ENCODE results near the gene PAPPA2. TPM values are rescaled to one million over a fixed set of nuclear protein-coding genes. Genes with fewer than 3 reads are reported as not detected.
A peak's percentile ranks its signal among the peaks of the same experiment; 100 is the strongest.

The PAPPA2 gene
- total and polyA plus RNA-seq, 9 of the 15 experiments (the other 6 are each of a cell fraction or from before 2014, with no cell fraction given), result 0.01 to 0.15 (median 0.05) TPM; not detected in 2

DNA sequence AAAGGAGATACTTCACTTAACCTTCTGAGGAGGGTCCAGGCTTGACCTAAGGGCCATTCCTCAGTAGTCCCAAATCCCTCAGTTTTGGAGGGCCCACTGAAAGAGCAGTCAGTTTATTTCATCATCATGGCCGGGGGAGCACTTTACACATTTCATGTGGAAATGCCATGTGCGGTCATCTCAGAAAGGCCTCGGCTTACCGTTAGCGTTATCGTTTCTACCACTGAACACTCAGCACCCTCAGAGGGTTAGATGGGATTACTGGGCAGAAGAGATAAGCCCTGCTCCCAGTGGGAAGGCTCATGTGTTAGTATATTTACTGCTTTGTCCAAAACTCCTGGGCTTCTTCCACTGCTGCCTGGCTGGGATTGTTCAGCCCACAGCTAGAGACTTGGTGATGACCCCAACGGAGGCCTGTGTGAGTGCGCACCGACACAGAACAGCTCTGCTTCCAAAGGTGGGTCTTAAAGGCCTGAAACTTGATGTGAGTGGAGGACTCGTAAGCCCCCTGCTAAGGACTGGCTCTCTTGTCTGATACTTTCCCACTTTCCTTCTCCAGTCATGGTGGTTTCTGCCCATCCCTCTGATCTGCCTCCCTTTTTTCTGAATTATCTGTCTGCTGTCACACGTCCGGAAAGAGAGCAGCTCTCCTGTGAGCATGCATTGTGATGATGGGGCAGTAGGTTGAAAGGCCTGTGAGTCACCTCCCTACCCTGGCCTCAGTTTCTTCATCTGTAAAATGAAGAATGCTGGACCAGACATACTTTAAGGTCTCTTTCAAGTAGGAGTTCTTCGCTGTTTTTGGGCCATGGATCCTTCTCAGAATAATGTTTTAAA lies 417.0 kb downstream of the PAPPA2 start (continued):
- TF ChIP-seq MITF (IDR thresholded peaks at IDR 0.05), result 0 out of 2 replicates have a peak, but pooled peaks have one; percentile 66
- no peak for TF ChIP-seq SIX5 (IDR thresholded peaks at IDR 0.05; ENCODE audit: borderline replicate concordance in 1 of 2, insufficient read depth in 1 of 2, low read depth in 1 of 2, low read length in 2 of 2)
- TF ChIP-seq ZNF511 (CRISPR knock-in tag; IDR thresholded peaks at IDR 0.05), result 0 out of 2 replicates have a peak, but pooled peaks have one; percentile 22
- TF ChIP-seq SREBF1 (IDR thresholded peaks at IDR 0.05; ENCODE audit: borderline replicate concordance, low read depth, low read length), result no peak
- peak; percentile 40; the same call in 1 of the 2 replicates for TF ChIP-seq ZKSCAN8 (CRISPR knock-in tag; IDR thresholded peaks at IDR 0.05)
- TF ChIP-seq, protein P1, sequence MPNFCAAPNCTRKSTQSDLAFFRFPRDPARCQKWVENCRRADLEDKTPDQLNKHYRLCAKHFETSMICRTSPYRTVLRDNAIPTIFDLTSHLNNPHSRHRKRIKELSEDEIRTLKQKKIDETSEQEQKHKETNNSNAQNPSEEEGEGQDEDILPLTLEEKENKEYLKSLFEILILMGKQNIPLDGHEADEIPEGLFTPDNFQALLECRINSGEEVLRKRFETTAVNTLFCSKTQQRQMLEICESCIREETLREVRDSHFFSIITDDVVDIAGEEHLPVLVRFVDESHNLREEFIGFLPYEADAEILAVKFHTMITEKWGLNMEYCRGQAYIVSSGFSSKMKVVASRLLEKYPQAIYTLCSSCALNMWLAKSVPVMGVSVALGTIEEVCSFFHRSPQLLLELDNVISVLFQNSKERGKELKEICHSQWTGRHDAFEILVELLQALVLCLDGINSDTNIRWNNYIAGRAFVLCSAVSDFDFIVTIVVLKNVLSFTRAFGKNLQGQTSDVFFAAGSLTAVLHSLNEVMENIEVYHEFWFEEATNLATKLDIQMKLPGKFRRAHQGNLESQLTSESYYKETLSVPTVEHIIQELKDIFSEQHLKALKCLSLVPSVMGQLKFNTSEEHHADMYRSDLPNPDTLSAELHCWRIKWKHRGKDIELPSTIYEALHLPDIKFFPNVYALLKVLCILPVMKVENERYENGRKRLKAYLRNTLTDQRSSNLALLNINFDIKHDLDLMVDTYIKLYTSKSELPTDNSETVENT (CRISPR knock-in tag; IDR thresholded peaks at IDR 0.05), result no peak
- 0 out of 2 replicates have a peak, but pooled peaks have one; percentile 5 for TF ChIP-seq JUN (IDR thresholded peaks at IDR 0.05; ENCODE audit: borderline replicate concordance, low read depth, low read length)
- TF ChIP-seq JUN (CRISPR knock-in tag; IDR thresholded peaks at IDR 0.05; ENCODE audit: borderline replicate concordance), result no peak
- TF ChIP-seq ZNF121 (CRISPR knock-in tag; conservative IDR thresholded peaks at IDR 0.05), result no peak
- no peak for TF ChIP-seq POLR2AphosphoS2 (IDR thresholded peaks at IDR 0.05; ENCODE audit: low read length)
- TF ChIP-seq ZNF316 (IDR thresholded peaks at IDR 0.05), result no peak; the same call in 1 of the 2 replicates
- TF ChIP-seq ZBTB17 (CRISPR knock-in tag; IDR thresholded peaks at IDR 0.05), result 0 out of 2 replicates have a peak, but pooled peaks have one; percentile 29
- TF ChIP-seq NFIX (CRISPR knock-in tag; IDR thresholded peaks at IDR 0.05; ENCODE audit: low read depth), result no peak
- TF ChIP-seq BRCA1 (IDR thresholded peaks at IDR 0.05), result no peak
- TF ChIP-seq BRCA1 (CRISPR knock-in tag; IDR thresholded peaks at IDR 0.05), result no peak
- TF ChIP-seq PML (IDR thresholded peaks at IDR 0.05; ENCODE audit: low read length), result peak; percentile 89
- peak; percentile 94 for TF ChIP-seq SOX6 (IDR thresholded peaks at IDR 0.05)
- peak; percentile 94 for TF ChIP-seq DMBX1 (CRISPR knock-in tag; IDR thresholded peaks at IDR 0.05; ENCODE audit: borderline replicate concordance)
- TF ChIP-seq HNRNPLL (IDR thresholded peaks at IDR 0.05; ENCODE audit: low read depth, low read length, poor library complexity, severe bottlenecking), result no peak
- no peak for TF ChIP-seq KAT7 (CRISPR knock-in tag; IDR thresholded peaks at IDR 0.05; ENCODE audit: borderline replicate concordance)
- peak; percentile 96 for TF ChIP-seq TEAD4 (IDR thresholded peaks at IDR 0.05; ENCODE audit: low read length)
- TF ChIP-seq TEAD4 (CRISPR knock-in tag; IDR thresholded peaks at IDR 0.05; ENCODE audit: borderline replicate concordance), result no peak
- 0 out of 2 replicates have a peak, but pooled peaks have one; percentile 57 for TF ChIP-seq ZBTB9 (CRISPR knock-in tag; IDR thresholded peaks at IDR 0.05)
- no peak for TF ChIP-seq TARDBP (IDR thresholded peaks at IDR 0.05)
